Measurements from ENCODE around the gene MROH8.

The MROH8 gene

GRCh38 chr20:37123441-37123840 lies 55.9 kb downstream of the MROH8 start:
- ChIA-PET CTCF (interaction anchor here (1.2 kb wide), 1 partner anchor 11 kb away, joined by 4 read pairs; no protein-coding TSS in a partner anchor), POLR2A (interaction anchor here (0.6 kb wide), 1 partner anchor 118 kb away, joined by 5 read pairs; no protein-coding TSS in a partner anchor)
- no peak for TF ChIP-seq CTCF (IDR thresholded peaks at IDR 0.05; ENCODE audit: insufficient read depth, low read length, missing control alignments)
- no peak for DNase-seq (ENCODE audit: low read depth, low spot score)
- no peak overlapping the region for H3K4me3 ChIP-seq (ENCODE audit: low read depth, low read length)

- no peak for DNase-seq (ENCODE audit: low read depth, low spot score)
- CTCF ChIA-PET: no interaction called here
- POLR2A ChIA-PET: no interaction called here
- H3K4me3 ChIP-seq (ENCODE audit: low read depth, low read length): no peak overlapping the region
- TF ChIP-seq CTCF (IDR thresholded peaks at IDR 0.05; ENCODE audit: insufficient read depth, low read length, missing control alignments): no peak
These were observed 58.9 kb downstream of the MROH8 start for GRCh38 chr20:37120497-37120896.

GRCh38 chr20:37119356-37120036 lies 59.9 kb downstream of the MROH8 start:
- ChIA-PET CTCF (no interaction called here), POLR2A (no interaction called here)
- no peak overlapping the region for H3K4me3 ChIP-seq (ENCODE audit: low read depth, low read length)
- TF ChIP-seq CTCF (IDR thresholded peaks at IDR 0.05; ENCODE audit: insufficient read depth, low read length, missing control alignments): no peak
- DNase-seq (ENCODE audit: low read depth, low spot score): no peak

- no peak for TF ChIP-seq CTCF (IDR thresholded peaks at IDR 0.05; ENCODE audit: insufficient read depth, low read length, missing control alignments)
- POLR2A ChIA-PET: no interaction called here
- no peak overlapping the region for H3K4me3 ChIP-seq (ENCODE audit: low read depth, low read length)
- CTCF ChIA-PET: no interaction called here
- DNase-seq (ENCODE audit: low read depth, low spot score): no peak
These were observed 65.3 kb downstream of the MROH8 start for GRCh38 chr20:37114012-37114411.

GRCh38 chr20:37111926-37112455 lies 67.4 kb downstream of the MROH8 start:
- no peak overlapping the region for H3K4me3 ChIP-seq (ENCODE audit: low read depth, low read length)
- TF ChIP-seq CTCF (IDR thresholded peaks at IDR 0.05; ENCODE audit: insufficient read depth, low read length, missing control alignments): no peak
- CTCF ChIA-PET: interaction anchor here (1.3 to 1.4 kb wide), 2 partner anchors 11 to 16 kb away, joined by 4 read pairs; partner anchors contain the start of gene RBL1
- no peak for DNase-seq (ENCODE audit: low read depth, low spot score)
- POLR2A ChIA-PET: no interaction called here

GRCh38 chr20:37108676-37109075 lies 70.7 kb downstream of the MROH8 start:
- no peak overlapping the region for H3K4me3 ChIP-seq (ENCODE audit: low read depth, low read length)
- POLR2A ChIA-PET: no interaction called here
- DNase-seq (ENCODE audit: low read depth, low spot score): no peak
- CTCF ChIA-PET: no interaction called here
- no peak for TF ChIP-seq CTCF (IDR thresholded peaks at IDR 0.05; ENCODE audit: insufficient read depth, low read length, missing control alignments)

Measured in AG04449 (cell line).